A549 (cell line): ENCODE results near the gene TMEM131.

Source experiments
- CTCF ChIP-seq: fragments of >200 bp; sonication (Bioruptor Twin); formaldehyde crosslinking; IDR thresholded peaks from 3 replicates; pipeline ENCODE4 v1.5.1; 2016
- E2F6 ChIP-seq: IDR thresholded peaks from 2 replicates; pipeline ENCODE4 v1.6.1; 2012; ENCODE audit warnings: low read depth, borderline replicate concordance
- EHMT2 ChIP-seq: fragments of 200-600 bp; sonication (generic); IDR thresholded peaks from 2 replicates; pipeline ENCODE4 v1.6.1; 2016; ENCODE audit warnings: antibody characterized with exemption, low read depth, mild to moderate bottlenecking, moderate library complexity
- EP300 ChIP-seq, 2 experiments: fragments of >200 bp; sonication (Bioruptor Twin); formaldehyde crosslinking; IDR thresholded peaks; 2 replicates in 1 of 2; 3 replicates in 1 of 2; pipeline ENCODE4 v1.6.1; 2016 to 2017
- MAZ ChIP-seq: fragments of 150-350 bp; IDR thresholded peaks from 2 replicates; pipeline ENCODE4 v1.6.1; 2014; ENCODE audit warnings: antibody characterized with exemption, low read depth, low read length, borderline replicate concordance
- NPAS2 ChIP-seq: fragments of 250-450 bp; sonication (Bioruptor Pico); IDR thresholded peaks from 2 replicates; pipeline ENCODE4 v1.8.0; 2022; ENCODE audit warnings: mild to moderate bottlenecking, moderate library complexity, borderline replicate concordance
- PHF8 ChIP-seq: fragments of 200-600 bp; sonication (generic); IDR thresholded peaks from 2 replicates; pipeline ENCODE4 v1.6.1; 2016; ENCODE audit warnings: low read depth, mild to moderate bottlenecking, antibody characterized with exemption, moderate library complexity, borderline replicate concordance
- POLR2A ChIP-seq: IDR thresholded peaks from 2 replicates; pipeline ENCODE4 v1.6.1; 2012; ENCODE audit warnings: mild to moderate bottlenecking, low read length
- REST ChIP-seq: fragments of 200-600 bp; sonication (generic); IDR thresholded peaks from 2 replicates; pipeline ENCODE4 v1.6.1; 2016; ENCODE audit warnings: antibody characterized with exemption, mild to moderate bottlenecking, moderate library complexity
- RFX5 ChIP-seq: fragments of 450-650 bp; IDR thresholded peaks from 2 replicates; pipeline ENCODE4 v1.7.1; 2014; ENCODE audit warnings: antibody characterized with exemption, mild to moderate bottlenecking, moderate library complexity

- TF ChIP-seq POLR2A (no peak), CTCF (no peak), PHF8 (no peak), RFX5 (no peak), EHMT2 (no peak), MAZ (no peak), NPAS2 (CRISPR knock-in tag) (no peak), EP300 (IDR thresholded peaks at IDR 0.05) (no peak), E2F6 (no peak), REST (no peak)
These were observed 106.6 kb downstream of the TMEM131 start for GRCh38 chr2:97889156-97889555.
